RPMI8226 (cell line): Measurements from ENCODE around the gene STK39.

Source experiments
- DNase-seq: peaks from one replicate; pipeline ENCODE4 v3.0.0-alpha.2; 2015

STK39 gene

DNA sequence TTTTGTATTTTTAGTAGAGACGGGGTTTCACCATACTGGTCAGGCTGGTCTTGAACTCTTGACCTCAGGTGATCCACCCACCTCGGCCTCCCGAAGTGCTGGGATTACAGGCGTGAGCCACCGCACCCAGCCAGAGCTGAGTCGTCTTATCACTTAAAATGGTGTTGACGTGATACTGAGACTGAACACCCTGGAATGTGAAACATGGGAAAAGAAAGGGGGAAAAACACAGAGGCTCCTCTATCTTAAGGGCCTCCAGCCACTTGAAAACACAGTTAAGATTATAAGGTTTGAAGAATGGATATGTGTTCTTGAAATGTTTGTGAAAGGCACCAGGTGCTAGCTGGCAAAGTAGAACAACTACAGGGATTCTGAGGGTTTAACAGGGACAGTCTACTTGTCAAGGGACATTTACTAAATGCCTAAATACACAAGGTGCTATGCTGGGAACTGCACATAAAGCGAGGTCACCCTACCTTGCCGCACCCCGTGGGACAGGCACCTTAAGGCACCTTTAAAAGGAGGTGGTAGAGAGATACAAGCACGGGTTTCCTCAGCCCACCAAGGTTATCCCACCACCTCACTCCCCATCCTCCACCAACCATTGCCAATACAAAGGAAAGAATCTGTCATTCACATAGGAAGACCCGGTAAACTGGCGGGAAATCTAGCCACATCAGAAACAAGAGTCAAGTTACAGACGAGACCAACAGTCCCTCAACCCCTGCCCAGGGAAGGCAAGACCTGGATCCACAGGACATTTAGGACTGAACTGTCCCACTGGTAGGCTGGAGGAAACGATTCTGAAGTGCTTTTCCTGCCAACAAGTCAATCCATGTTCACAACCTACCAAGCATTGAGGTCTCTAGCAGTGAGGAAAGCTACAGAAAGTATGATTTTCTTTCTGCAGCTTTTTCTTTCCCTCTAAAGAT lies 43.4 kb downstream of the STK39 start:
- no peak for DNase-seq

DNA sequence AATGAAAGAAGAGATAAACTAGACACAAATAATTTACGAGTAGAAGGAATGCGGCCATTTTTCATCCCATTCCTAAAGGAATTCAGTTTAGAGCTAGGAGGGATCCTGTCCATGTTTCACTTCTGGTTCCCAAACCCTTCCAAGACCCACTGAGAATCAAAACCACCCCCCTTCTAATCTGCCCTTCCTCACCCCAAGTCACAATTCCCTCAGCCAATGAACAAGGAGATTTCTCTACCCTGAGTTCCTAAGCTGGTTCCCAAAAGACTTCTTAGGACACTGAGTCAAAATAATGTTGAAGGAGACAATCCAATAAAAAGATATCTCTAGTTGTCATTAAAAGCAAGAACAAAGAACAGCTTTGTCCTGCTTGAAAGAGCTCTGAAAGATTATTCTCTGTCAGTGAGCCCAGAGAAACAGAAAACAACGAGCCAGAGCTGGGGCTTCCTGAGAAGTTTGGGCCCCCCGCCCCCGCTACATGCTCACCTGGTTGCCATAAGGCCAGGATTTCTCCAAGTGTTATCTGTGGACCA lies 45.7 kb downstream of the STK39 start:
- DNase-seq = no peak

- no peak for DNase-seq
Observed at GRCh38 chr2:168200930-168201583, 46.3 kb downstream of the STK39 start.

GRCh38 chr2:168198476-168199207 lies 48.8 kb downstream of the STK39 start:
- DNase-seq = no peak

- no peak for DNase-seq
Observed at GRCh38 chr2:168196764-168197180, 50.6 kb downstream of the STK39 start.

GRCh38 chr2:168194784-168195522 lies 52.4 kb downstream of the STK39 start:
- DNase-seq = no peak

- DNase-seq = no peak
Observed at GRCh38 chr2:168192839-168193616, 54.4 kb downstream of the STK39 start.

DNA sequence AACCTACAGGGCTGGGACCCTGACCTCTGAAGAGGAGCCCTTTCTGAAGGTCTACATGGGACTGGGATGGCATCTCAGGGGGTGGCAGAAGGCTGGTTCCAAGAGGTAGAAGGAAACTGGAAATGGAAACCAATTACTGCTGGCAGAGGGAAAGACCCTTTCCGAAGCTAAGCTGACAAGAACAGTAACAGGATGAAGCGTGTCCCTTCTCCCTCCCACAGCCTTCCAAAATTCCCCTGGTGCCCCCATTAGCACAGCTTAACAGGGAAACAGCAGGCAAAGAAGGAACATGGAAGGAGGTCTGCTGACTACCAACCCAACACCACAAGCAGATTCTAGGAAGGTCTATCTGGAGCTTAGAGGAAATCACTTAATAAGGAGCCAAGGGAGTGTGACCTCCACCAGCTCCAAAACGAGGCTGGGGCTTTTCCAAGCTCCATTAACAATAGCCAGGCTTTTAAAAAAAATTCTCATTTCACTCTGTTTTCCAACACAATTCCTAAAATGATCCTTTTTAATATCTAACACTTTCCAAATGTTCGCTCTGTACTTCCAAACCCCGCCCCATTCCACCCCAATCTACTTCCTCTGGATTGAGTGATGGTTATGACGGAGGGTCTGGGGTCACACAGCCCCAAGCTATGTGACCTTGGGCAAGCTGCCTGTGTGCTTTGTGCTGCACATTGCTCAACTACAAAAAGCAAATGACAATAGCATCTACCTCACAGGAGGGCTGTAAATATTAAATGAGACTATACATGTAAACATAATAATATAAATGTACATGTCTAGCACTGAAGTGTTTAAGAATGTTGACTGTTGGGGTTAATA lies 55.2 kb downstream of the STK39 start:
- no peak for DNase-seq

GRCh38 chr2:168190590-168191336 lies 56.6 kb downstream of the STK39 start:
- DNase-seq = no peak

DNA sequence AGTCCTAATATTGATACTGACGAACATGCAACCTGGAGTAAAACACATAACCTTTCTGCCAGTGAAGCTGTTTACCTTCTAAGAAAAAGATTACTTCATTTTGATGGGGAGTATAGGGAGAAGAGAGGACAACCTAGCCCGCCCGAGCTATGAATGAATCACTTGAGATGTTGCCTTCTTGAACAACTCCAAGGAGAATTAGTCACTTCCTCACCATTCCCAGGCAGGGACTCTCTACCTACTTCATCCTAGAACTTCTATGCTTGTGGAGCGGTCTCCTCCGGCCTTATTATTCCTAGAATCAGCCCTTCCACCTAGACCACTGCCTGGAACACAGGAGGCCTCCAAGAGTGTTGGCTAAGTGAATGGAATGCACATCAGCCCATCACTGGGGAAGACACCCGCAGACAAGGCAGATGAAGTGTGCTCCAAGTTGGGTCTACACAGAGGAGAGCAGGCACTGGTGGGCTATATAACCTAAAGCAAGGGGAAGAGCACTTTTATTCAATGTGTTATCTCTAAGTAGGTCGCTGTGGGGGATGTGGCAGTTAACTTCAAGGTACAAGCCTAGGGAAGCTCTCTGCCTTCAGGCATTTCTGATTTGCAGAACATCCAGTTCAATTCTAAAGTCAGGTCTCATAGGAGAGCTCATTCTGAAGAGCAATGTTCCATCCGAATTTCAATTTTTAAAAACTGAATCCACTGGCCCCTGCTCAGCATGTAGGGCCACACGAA lies 57.4 kb downstream of the STK39 start:
- DNase-seq = no peak

DNA sequence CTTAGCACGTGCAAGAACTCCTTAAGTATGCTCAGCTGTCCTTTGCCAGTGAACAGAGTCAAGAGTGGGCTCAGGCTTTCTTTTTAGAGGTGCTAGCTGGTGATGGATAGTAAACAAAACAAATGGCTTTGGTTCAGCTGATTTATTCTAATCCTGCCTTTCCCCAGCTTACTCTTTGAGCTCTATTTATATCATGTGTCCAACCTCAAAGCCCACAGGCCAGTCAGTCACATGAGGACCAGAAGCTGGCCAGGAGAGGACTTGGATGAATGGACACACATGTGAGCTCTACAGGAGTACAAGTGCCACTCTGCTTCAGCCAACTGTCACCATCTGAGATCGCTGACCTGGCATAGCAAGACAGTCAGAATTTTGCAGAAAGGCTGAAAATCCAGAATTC lies 59.4 kb downstream of the STK39 start:
- no peak for DNase-seq

DNA sequence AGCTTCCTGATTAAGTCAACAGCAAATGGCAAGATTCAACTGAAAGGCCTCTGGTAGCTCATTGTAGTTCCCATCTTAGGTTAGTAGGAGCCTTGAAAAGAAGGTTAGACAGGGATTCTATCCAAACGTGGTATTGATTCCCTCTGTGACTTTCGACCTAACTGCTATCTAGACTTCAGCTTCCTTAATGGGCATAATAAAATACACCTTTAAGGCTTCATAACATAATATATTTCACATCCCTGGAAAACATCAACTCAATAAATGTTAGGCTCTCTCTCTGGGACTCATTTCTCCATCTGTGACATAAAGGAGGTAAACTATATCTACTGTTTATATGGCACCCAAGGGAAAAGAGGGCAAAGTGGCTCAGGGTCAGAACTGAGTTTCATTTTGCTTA lies 60.9 kb downstream of the STK39 start:
- DNase-seq = no peak

DNA sequence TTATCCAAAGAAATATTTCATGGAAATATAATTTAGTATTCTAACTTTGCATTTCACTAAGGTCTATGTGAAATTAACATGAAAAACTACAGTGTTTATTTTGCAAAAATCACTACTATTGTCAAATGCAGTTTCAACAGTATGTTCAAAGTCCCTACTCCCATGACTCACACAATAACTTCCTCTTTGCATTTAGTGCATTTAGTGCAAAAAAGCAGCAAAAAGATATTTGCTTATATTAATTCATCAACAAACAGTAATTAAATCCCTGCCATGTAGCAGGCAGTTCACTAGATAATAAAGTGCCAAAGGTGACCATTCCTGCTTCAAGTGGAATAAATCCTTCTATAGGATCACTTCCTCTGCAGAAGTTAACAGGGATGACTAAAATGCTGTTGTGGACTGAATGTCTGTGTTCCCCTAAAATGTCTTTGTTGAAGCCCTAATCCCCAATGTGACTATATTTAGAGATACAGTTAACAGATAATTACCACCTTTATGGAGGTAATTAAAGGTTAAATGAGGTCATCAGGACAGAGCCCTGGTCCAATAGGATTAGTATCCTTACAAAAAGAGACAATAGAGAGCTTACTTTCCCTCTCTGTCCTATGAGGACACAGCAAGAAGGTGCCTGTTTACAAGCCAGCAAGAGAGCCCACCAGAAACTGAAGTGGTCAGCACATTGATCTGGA lies 61.7 kb downstream of the STK39 start:
- DNase-seq = no peak

GRCh38 chr2:168184681-168185513 lies 62.5 kb downstream of the STK39 start:
- DNase-seq = no peak

DNA sequence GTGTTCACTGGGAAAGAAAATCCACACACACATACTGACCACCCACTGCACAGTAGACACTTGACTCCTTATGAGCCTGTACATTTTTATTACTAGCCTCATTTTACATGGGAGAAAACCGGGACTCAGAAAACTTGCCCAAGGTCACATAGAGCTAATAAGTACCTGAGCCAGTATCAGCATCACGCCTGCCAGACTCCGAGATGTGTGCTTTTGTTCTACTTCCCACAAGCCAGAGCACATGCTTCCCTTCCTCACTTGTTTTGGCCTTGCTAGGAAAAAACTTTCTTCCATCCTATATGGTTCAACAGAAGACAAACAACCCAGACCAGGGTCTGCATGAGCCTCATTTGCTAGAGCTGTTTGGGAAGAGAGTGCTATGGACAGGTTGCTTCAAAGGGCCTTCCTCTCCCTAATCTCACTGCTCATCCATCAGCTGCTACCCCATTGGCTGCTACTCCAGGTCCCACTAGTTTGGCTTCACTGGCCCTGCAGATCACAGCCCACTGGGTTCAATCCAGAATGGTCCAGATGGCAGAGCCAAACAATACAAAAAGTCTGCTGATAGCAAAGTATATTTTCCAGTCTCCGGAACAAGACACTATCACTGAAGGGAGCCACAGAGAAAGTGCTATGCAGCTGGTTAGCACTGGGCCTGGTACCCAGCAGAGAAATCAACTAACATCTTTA lies 63.9 kb downstream of the STK39 start:
- DNase-seq = no peak

DNA sequence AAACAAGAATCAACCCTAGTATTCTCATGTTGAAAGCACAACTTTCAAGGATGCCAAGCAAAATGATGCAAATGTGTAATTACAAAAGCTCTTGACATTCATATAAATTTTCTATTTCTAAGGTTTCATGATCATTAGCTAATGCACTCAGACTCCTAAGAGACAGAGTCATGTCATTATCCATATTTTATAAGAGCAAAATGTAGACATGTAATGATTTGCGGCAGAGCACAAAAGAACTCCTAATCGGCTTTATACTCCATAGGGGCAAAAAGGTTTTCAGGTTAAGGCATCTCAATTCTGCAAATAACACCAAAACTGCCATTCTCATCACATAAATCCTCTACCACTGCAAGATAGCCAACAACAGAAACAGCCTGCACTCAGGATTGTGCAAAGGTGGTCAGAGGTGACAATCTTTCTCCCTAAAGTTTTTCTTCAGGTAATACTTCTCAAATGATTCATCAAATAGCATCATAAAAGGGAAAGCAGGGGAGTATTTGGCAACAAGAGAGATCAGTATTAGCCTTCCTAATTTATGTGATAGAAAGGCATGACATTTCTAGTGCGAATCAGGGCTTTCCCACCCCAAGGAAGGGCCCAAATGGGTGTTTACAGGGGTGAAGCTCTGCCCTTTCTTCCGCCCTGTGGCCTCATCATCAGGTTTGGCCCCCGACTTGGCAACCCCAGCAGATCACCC lies 64.7 kb downstream of the STK39 start:
- DNase-seq = no peak
